ENCODE data around the gene COP1.

DNA sequence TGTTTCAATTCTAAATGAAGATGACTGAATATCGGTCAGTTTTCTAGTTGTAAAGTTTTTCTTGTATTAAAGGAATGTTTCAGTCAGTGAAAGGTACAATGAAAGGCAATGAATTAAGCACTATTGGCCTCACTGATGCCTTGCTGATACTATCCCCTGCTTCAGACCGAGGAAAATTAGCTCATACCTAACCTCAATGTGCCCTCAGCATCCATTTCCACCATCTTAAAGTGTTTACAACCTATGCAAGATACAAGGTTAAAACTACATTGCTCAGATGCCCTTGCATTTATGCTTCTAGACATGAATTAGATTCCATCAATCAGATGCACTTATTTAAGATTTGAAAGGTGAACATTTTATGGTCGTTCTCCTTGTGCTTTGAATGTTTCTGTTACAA lies 184.5 kb downstream of the COP1 start:
- TF ChIP-seq, protein P1, sequence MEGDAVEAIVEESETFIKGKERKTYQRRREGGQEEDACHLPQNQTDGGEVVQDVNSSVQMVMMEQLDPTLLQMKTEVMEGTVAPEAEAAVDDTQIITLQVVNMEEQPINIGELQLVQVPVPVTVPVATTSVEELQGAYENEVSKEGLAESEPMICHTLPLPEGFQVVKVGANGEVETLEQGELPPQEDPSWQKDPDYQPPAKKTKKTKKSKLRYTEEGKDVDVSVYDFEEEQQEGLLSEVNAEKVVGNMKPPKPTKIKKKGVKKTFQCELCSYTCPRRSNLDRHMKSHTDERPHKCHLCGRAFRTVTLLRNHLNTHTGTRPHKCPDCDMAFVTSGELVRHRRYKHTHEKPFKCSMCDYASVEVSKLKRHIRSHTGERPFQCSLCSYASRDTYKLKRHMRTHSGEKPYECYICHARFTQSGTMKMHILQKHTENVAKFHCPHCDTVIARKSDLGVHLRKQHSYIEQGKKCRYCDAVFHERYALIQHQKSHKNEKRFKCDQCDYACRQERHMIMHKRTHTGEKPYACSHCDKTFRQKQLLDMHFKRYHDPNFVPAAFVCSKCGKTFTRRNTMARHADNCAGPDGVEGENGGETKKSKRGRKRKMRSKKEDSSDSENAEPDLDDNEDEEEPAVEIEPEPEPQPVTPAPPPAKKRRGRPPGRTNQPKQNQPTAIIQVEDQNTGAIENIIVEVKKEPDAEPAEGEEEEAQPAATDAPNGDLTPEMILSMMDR (IDR thresholded peaks at IDR 0.05; ENCODE audit: low read depth, low read length) = no peak
- TF ChIP-seq, protein P2, sequence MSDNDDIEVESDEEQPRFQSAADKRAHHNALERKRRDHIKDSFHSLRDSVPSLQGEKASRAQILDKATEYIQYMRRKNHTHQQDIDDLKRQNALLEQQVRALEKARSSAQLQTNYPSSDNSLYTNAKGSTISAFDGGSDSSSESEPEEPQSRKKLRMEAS (IDR thresholded peaks at IDR 0.05; ENCODE audit: low read depth, low read length) = no peak

Data from NB4 (cell line).